ENCODE measurements around the gene RHAG. TPM values are rescaled to one million over a fixed set of nuclear protein-coding genes. Genes with fewer than 3 reads are reported as not detected.

The RHAG gene
- total and polyA plus RNA-seq, 4 donors, result 0.03 to 5.7 (median 0.31) TPM; not detected in 1

GRCh38 chr6:49565855-49566254 is 70.8 kb downstream of the RHAG start:
- H3K27ac ChIP-seq (ENCODE audit: low read depth in 1 of 2, low read length in 1 of 2), result no peak overlapping the region
- 62 to 68% methylated on average over 10 of the region's 10 CpGs for WGBS, 2 donors
- H3K9ac ChIP-seq (ENCODE audit: insufficient read depth in 1 of 2, low read length in 2 of 2), result no peak overlapping the region
- no peaks in the 10 kb centered on the region for H3K27me3 ChIP-seq (ENCODE audit: control insufficient read depth in 3 of 3, insufficient read depth in 3 of 3, low read length in 2 of 3)
- no peaks in the 10 kb centered on the region for H3K36me3 ChIP-seq (ENCODE audit: control insufficient read depth in 4 of 4, insufficient read depth in 4 of 4, low read length in 4 of 4)
- ATAC-seq (ENCODE audit: insufficient read depth, low FRiP score) (peak; percentile 24), DNase-seq (peak in 1 of 3 donors; percentile 24)
- no peak for TF ChIP-seq CTCF (IDR thresholded peaks at IDR 0.05; ENCODE audit: control extremely low read depth, extremely low read depth)
- peaks cover 0 to 7% (median 0%) of the 10 kb centered on the region in 5 donors for H3K4me1 ChIP-seq (ENCODE audit: control insufficient read depth in 5 of 5, insufficient read depth in 5 of 5, low read length in 5 of 5)
- H3K4me3 ChIP-seq, result no peak overlapping the region
- H3K9me3 ChIP-seq (ENCODE audit: control insufficient read depth in 4 of 4, insufficient read depth in 3 of 4, low read length in 3 of 4), result no peaks in the 10 kb centered on the region

DNA sequence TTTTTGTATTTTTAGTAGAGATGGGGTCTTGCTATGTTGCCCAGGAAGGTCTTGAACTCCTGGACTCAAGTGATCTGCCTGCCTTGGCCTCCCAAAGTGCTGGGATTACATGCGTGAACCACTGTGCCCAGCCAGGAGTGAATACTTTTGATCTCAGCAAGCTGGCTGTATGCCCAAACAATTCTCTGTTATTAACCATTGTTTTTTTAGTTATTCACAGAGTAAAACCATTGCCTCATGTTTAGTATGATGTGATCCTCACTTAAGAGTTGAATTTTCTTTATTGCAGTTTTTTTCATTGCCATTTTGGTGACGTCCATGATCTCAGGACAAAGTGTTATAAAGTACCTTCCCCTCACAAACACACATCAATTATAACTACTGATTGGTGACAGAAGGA is 71.4 kb downstream of the RHAG start:
- no peak overlapping the region for H3K9ac ChIP-seq (ENCODE audit: insufficient read depth in 1 of 2, low read length in 2 of 2)
- no peak for DNase-seq
- no peak overlapping the region for H3K4me3 ChIP-seq
- no peaks in the 10 kb centered on the region for H3K36me3 ChIP-seq (ENCODE audit: control insufficient read depth in 4 of 4, insufficient read depth in 4 of 4, low read length in 4 of 4)
- 46 to 60% methylated on average over 2 of the region's 2 CpGs for WGBS, 2 donors
- no peaks in the 10 kb centered on the region for H3K27me3 ChIP-seq (ENCODE audit: control insufficient read depth in 3 of 3, insufficient read depth in 3 of 3, low read length in 2 of 3)
- TF ChIP-seq CTCF (IDR thresholded peaks at IDR 0.05; ENCODE audit: control extremely low read depth, extremely low read depth), result no peak
- no peak overlapping the region for H3K27ac ChIP-seq (ENCODE audit: low read depth in 1 of 2, low read length in 1 of 2)
- ATAC-seq (ENCODE audit: insufficient read depth, low FRiP score), result no peak
- peaks cover 0 to under 1% (median 0%) of the 10 kb centered on the region in 5 donors for H3K4me1 ChIP-seq (ENCODE audit: control insufficient read depth in 5 of 5, insufficient read depth in 5 of 5, low read length in 5 of 5)
- H3K9me3 ChIP-seq (ENCODE audit: control insufficient read depth in 4 of 4, insufficient read depth in 3 of 4, low read length in 3 of 4), result no peaks in the 10 kb centered on the region

DNA sequence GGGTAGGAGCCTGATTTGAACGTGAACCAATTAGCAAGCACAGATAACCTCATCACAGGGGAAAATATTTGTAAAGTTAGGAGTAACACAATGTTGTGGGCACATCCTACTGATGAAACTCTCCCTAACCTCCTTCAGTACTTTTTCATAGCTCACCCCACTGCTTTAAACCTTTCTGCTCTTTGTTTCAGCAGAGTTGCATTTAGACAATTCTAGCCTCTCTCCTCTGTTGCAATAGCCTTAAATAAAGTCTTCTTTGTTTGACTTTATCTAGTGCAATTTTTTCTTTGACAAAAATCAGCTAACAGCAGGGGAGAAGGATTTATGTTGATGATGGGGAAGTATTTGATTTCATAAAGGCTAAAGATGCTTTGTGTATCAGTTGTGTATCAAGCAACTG is 72.1 kb downstream of the RHAG start:
- ATAC-seq (ENCODE audit: insufficient read depth, low FRiP score) (no peak), DNase-seq (no peak)
- WGBS, 2 donors, result 86% methylated on average over 1 of the region's 1 CpG
- Histone ChIP-seq H3K9me3 (ENCODE audit: control insufficient read depth in 4 of 4, insufficient read depth in 3 of 4, low read length in 3 of 4) (no peaks in the 10 kb centered on the region), H3K4me1 (ENCODE audit: control insufficient read depth in 5 of 5, insufficient read depth in 5 of 5, low read length in 5 of 5) (no peaks in the 10 kb centered on the region), H3K9ac (ENCODE audit: insufficient read depth in 1 of 2, low read length in 2 of 2) (no peak overlapping the region), H3K27ac (ENCODE audit: low read depth in 1 of 2, low read length in 1 of 2) (no peak overlapping the region), H3K27me3 (ENCODE audit: control insufficient read depth in 3 of 3, insufficient read depth in 3 of 3, low read length in 2 of 3) (no peaks in the 10 kb centered on the region), H3K4me3 (no peak overlapping the region), H3K36me3 (ENCODE audit: control insufficient read depth in 4 of 4, insufficient read depth in 4 of 4, low read length in 4 of 4) (no peaks in the 10 kb centered on the region)
- no peak for TF ChIP-seq CTCF (IDR thresholded peaks at IDR 0.05; ENCODE audit: control extremely low read depth, extremely low read depth)

Data from lung (tissue), 12 donors.